OCI-LY1 (cell line): ENCODE data around the gene DUSP1.

Experiments
- CTCF ChIP-seq: fragments of 200-600 bp; sonication (generic), shearing (Covaris generic); IDR thresholded peaks from 2 replicates; pipeline ENCODE4 v1.5.1; 2017; ENCODE audit warnings: mild to moderate bottlenecking, antibody characterized with exemption, low read length, moderate library complexity, mixed read lengths
- EZH2 ChIP-seq: fragments of 200-600 bp; sonication (generic), shearing (Covaris generic); IDR thresholded peaks from 2 replicates; pipeline ENCODE4 v1.8.0; 2017; ENCODE audit warnings: borderline replicate concordance, mixed run types, mild to moderate bottlenecking, antibody characterized with exemption, low read length, moderate library complexity, mixed read lengths

DNA sequence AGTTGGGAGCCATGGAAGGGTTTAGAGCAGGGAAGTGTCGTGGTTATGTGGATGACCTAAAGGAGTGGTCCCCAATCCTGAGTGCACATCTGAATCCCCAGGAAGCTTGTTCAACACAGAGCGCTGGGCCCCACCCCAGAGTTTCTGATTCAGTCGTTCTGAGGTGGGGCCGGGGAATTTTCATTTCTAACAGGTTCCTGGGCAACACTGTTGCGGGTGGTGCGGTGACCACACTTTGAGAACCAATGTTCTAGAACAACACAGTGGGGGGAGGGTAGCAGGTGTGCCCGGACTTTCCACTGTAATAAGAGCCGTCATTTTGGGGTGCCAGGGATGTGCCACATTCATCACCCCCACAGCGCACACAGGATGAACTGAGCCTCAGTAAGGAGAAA, 39.3 kb downstream of the DUSP1 start:
- TF ChIP-seq CTCF (no peak), EZH2 (no peak)
